A673 (cell line): ENCODE data around the gene VSIR. TPM values are rescaled to one million over a fixed set of nuclear protein-coding genes. Genes with fewer than 3 reads are reported as not detected.

Experiments
- BruUV-seq: library from RNA; stranded (reverse); fragments of 400-500 nt; replicated peaks from 2 replicates; lab custom pipeline; 2021; lab: Mats Ljungman, UMichigan
- CTCF ChIA-PET: fragments of 300-600 bp; sonication (Branson Sonifier 250); formaldehyde crosslinking; loops from one replicate; lab custom pipeline; 2022; ENCODE audit warnings: antibody characterized with exemption; lab: Charles Lee
- POLR2A ChIA-PET: fragments of 300-600 bp; sonication (Branson Sonifier 250); formaldehyde crosslinking; loops from one replicate; lab custom pipeline; 2022; ENCODE audit warnings: antibody characterized with exemption; ENCODE audit not compliant: low non-redundant PET; lab: Charles Lee
- DNase-seq: peaks from one replicate; pipeline ENCODE4 v3.0.0-alpha.2; 2015; ENCODE audit warnings: low spot score
- H3K27ac ChIP-seq: fragments of 200-600 bp; sonication (generic); 2 replicates; pipeline ENCODE4 v1.5.1; 2016; ENCODE audit warnings: mixed run types, low read depth, mild to moderate bottlenecking, mixed read lengths, antibody characterized with exemption, low read length; ENCODE audit not compliant: poor library complexity, severe bottlenecking
- H3K27me3 ChIP-seq: fragments of 200-600 bp; sonication (generic); replicated peaks from 2 replicates; pipeline ENCODE4 v1.6.1; 2017; ENCODE audit warnings: mixed run types, low read depth, mild to moderate bottlenecking, mixed read lengths, antibody characterized with exemption, low read length; ENCODE audit not compliant: insufficient read depth, poor library complexity
- H3K36me3 ChIP-seq: fragments of 200-600 bp; sonication (generic); 2 replicates; pipeline ENCODE4 v1.6.1; 2016; ENCODE audit warnings: mixed run types, mild to moderate bottlenecking, mixed read lengths, antibody characterized with exemption, low read length; ENCODE audit not compliant: insufficient read depth, poor library complexity, severe bottlenecking
- H3K4me1 ChIP-seq: fragments of 200-600 bp; sonication (generic); 2 replicates; pipeline ENCODE4 v1.6.1; 2017; ENCODE audit warnings: mixed run types, mild to moderate bottlenecking, mixed read lengths, antibody characterized with exemption, low read length; ENCODE audit not compliant: insufficient read depth, poor library complexity, severe bottlenecking
- H3K4me3 ChIP-seq: fragments of 200-600 bp; sonication (generic); 2 replicates; pipeline ENCODE4 v1.5.1; 2016; ENCODE audit warnings: low read depth, mixed run types, mild to moderate bottlenecking, mixed read lengths, low read length; ENCODE audit not compliant: poor library complexity, severe bottlenecking
- H3K9me3 ChIP-seq: fragments of 200-600 bp; sonication (generic); 2 replicates; pipeline ENCODE4 v1.6.1; 2016; ENCODE audit warnings: mixed run types, low read depth, mild to moderate bottlenecking, mixed read lengths, antibody characterized with exemption, low read length; ENCODE audit not compliant: poor library complexity, severe bottlenecking
- EZH2 ChIP-seq: fragments of 200-600 bp; sonication (generic); IDR thresholded peaks from 2 replicates; pipeline ENCODE4 v1.6.1; 2017; ENCODE audit warnings: borderline replicate concordance, low read depth, mild to moderate bottlenecking, mixed read lengths, antibody characterized with exemption, low read length; ENCODE audit not compliant: poor library complexity, severe bottlenecking
- intact Hi-C: fragments of 100-400 bp; cut with micrococcal nuclease; formaldehyde crosslinking; loops from one replicate; pipeline ENCODE4 v1.10.0; 2022; ENCODE audit not compliant: unreplicated experiment
- total RNA-seq: library from RNA; stranded (reverse); gene quantifications from 2 replicates; pipeline ENCODE4 v1.2.3, GENCODE V29; 2021
- TF ChIP-seq, protein P1 (sequence below): fragments of 300-800, 200-600 bp; sonication (generic); conservative IDR thresholded peaks from 2 replicates; pipeline ENCODE4 v1.5.1; 2017; ENCODE audit warnings: low read depth, mild to moderate bottlenecking, antibody characterized with exemption, low read length, moderate library complexity, mixed read lengths

The VSIR gene
- total RNA-seq, 1 experiment from 2014 or later = not detected

DNA sequence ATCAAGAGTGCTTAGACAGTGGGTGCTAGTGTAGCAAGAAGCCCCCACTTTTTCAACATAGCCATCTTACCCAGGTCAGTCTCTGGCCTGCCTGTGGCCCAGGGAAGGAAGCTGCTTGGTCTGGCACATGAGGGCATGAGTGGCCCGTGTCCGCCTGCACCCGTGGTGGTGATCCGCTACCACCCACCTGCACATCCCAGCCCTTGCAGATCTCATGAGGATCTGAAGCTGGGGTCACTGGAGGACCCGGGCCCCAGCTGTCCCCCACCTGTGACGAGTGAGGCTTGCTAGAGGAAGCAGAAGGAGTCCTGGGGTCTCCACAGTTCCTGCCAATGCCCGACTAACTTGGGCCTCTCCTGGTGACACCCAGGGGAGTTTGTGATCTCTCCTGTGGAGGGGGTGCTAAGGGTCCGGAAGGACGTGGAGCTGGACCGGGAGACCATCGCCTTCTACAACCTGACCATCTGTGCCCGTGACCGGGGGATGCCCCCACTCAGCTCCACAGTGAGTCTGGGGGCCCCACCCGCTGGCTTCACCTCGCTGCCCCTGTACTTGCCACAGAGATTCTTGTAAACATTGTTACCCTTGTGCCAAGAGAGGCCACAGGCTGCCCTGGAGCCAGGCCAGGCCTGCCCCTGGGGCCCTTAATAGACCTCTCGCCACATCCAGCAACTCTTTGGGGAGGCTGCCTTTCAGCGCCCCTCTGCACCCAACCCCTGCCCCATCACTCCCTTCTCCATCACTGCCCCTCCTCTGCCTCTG is 10.8 kb upstream of the VSIR start:
- ChIA-PET POLR2A (no interaction called here), CTCF (no interaction called here)
- Histone ChIP-seq H3K27ac (no peak overlapping the region), H3K4me1 (no peaks in the 10 kb centered on the region), H3K9me3 (no peaks in the 10 kb centered on the region), H3K4me3 (no peak overlapping the region), H3K36me3 (no peaks in the 10 kb centered on the region), H3K27me3 (no peaks in the 10 kb centered on the region)
- TF ChIP-seq, protein P1, sequence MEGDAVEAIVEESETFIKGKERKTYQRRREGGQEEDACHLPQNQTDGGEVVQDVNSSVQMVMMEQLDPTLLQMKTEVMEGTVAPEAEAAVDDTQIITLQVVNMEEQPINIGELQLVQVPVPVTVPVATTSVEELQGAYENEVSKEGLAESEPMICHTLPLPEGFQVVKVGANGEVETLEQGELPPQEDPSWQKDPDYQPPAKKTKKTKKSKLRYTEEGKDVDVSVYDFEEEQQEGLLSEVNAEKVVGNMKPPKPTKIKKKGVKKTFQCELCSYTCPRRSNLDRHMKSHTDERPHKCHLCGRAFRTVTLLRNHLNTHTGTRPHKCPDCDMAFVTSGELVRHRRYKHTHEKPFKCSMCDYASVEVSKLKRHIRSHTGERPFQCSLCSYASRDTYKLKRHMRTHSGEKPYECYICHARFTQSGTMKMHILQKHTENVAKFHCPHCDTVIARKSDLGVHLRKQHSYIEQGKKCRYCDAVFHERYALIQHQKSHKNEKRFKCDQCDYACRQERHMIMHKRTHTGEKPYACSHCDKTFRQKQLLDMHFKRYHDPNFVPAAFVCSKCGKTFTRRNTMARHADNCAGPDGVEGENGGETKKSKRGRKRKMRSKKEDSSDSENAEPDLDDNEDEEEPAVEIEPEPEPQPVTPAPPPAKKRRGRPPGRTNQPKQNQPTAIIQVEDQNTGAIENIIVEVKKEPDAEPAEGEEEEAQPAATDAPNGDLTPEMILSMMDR = no peak
- TF ChIP-seq EZH2 = no peak
- intact Hi-C loops = no loop called here
- no peak for DNase-seq
- no TSS peak for BruUV-seq

DNA sequence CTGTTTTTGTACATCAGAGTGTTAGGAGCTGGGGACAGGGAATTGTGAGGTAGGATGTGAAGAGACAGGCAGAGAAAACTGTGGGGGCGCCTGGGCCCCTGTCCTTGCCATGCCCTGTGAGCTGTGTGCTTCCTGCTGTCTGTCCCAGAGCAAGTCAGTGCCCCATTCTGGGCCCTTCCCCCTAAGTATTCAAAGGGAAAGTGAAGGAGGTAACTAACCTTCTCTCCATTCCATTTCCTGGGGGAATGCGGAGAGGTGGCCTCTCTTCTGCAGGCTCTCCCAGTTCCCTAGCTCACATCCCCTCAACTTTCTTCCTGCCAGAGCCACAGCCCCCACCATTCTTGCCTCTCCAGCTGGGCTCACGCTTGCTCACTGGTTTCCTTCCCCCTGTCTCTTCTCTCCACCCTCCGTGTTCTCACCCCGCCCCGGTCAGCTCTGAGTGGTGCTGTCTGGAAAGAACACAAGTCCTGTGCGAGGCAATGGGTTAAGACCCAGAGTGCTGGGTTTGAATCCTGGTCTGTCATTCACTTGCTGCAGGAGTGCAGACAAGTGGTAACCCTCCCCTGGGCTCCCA is 9.7 kb upstream of the VSIR start:
- ChIA-PET CTCF (interaction anchor here (0.7 kb wide), 1 partner anchor 25 kb away, joined by 3 read pairs; no protein-coding TSS in a partner anchor), POLR2A (no interaction called here)
- no TSS peak for BruUV-seq
- Histone ChIP-seq H3K4me3 (no peak overlapping the region), H3K9me3 (no peaks in the 10 kb centered on the region), H3K36me3 (no peaks in the 10 kb centered on the region), H3K4me1 (no peaks in the 10 kb centered on the region), H3K27ac (no peak overlapping the region), H3K27me3 (no peaks in the 10 kb centered on the region)
- no peak for TF ChIP-seq EZH2
- TF ChIP-seq, protein P1 = no peak
- intact Hi-C loops = no loop called here
- no peak for DNase-seq

DNA sequence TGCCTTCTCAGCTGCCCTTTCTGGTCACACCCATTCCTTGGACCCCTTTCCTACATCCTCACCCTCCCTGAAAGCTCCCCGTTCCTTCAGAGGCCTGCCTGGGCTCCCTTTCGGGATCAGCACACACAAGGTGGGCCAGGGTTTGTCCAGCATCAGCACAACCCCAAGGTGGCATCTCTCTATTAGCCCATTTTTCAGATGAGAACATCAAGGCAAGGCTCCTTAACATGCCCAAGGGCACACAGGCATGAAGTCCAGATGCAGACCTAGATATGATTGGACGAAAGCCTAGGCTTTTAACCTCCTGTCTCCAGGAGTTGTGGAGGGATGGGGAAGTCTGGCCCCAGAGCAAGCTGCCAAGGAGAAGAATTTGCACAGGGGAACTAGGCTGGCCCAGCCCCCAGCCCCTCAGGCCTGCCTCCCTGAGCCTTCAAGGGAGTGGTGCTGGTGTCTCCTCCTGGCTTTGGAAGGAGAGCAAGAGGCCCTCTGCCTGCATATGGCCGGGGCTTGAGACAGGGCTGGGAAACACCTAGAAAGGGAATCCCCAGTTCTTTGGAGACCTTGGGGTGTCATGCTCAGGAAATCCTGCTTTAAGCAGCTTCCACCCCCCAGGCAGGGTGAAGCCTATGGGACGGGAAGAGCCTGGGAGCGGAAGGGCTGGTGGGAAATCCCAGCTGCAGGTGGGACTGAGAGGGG is 9.0 kb upstream of the VSIR start:
- no TSS peak for BruUV-seq
- POLR2A ChIA-PET = no interaction called here
- CTCF ChIA-PET = no interaction called here
- Histone ChIP-seq H3K4me1 (no peaks in the 10 kb centered on the region), H3K27me3 (no peaks in the 10 kb centered on the region), H3K36me3 (no peaks in the 10 kb centered on the region), H3K27ac (no peak overlapping the region), H3K4me3 (no peak overlapping the region), H3K9me3 (no peaks in the 10 kb centered on the region)
- intact Hi-C loops = no loop called here
- TF ChIP-seq, protein P1 = no peak
- DNase-seq = no peak
